ENCODE results near the gene MSH6.

DNA sequence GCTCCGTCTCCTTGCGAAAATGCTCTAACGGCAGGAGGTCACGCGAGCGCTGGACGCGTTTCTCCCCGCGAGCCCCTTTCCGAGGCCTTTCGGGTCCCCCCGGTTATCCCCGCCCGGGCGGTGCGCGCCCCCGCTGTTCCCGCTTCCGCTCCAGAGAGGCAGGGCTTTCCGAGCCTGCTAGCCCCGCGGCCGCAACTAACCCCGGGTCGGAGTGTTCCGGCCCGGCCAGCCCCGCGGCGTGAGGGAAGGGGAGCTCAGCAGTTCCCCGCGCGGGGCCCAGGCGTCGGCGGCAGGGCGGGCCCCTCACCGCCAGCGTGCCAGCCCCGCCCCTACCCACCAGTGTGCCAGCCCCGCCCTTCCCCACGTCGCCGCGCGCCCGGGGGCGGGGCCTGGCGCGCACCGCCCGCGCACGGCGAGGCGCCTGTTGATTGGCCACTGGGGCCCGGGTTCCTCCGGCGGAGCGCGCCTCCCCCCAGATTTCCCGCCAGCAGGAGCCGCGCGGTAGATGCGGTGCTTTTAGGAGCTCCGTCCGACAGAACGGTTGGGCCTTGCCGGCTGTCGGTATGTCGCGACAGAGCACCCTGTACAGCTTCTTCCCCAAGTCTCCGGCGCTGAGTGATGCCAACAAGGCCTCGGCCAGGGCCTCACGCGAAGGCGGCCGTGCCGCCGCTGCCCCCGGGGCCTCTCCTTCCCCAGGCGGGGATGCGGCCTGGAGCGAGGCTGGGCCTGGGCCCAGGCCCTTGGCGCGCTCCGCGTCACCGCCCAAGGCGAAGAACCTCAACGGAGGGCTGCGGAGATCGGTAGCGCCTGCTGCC lies at the start of gene MSH6:
- TF ChIP-seq, protein P1, sequence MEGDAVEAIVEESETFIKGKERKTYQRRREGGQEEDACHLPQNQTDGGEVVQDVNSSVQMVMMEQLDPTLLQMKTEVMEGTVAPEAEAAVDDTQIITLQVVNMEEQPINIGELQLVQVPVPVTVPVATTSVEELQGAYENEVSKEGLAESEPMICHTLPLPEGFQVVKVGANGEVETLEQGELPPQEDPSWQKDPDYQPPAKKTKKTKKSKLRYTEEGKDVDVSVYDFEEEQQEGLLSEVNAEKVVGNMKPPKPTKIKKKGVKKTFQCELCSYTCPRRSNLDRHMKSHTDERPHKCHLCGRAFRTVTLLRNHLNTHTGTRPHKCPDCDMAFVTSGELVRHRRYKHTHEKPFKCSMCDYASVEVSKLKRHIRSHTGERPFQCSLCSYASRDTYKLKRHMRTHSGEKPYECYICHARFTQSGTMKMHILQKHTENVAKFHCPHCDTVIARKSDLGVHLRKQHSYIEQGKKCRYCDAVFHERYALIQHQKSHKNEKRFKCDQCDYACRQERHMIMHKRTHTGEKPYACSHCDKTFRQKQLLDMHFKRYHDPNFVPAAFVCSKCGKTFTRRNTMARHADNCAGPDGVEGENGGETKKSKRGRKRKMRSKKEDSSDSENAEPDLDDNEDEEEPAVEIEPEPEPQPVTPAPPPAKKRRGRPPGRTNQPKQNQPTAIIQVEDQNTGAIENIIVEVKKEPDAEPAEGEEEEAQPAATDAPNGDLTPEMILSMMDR (conservative IDR thresholded peaks at IDR 0.05) = no peak
- TF ChIP-seq ZFX (IDR thresholded peaks at IDR 0.05) = peak; percentile 91
